HG03064 (cell line): Measurements from ENCODE around the gene BCAS3.
"Not testable (repeated sequence)": the region's sequence is repeated elsewhere in the genome, so short reads cannot be mapped to it uniquely, and the experiment has no call there.

Source experiments
- ATAC-seq: cut with Tn5 transposase; IDR thresholded peaks from one replicate; pipeline ENCODE4 v1.9.1; 2021; ENCODE audit warnings: low read depth; ENCODE audit not compliant: unreplicated experiment

Gene BCAS3

GRCh38 chr17:61143026-61143425 is 465.4 kb downstream of the BCAS3 start:
- ATAC-seq, result no peak

DNA sequence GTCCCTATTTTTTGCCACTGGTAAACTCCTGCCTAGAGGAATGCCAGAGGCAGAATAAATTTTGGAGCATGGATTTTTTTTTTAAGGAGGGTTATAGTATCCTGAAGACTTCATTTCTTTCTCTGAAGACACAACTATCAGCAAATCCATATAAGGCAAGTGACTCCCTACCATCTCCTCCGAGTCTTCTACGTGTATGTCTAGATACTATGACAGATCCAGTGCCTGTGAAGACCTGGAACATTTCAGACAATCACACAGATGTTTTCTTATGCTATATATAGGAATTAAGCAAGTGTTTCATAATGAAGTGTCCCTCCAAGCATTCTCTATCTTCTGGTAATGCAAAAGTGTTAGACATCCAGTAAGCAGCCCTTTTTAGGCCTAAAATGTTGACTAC is 466.5 kb downstream of the BCAS3 start:
- no peak for ATAC-seq

DNA sequence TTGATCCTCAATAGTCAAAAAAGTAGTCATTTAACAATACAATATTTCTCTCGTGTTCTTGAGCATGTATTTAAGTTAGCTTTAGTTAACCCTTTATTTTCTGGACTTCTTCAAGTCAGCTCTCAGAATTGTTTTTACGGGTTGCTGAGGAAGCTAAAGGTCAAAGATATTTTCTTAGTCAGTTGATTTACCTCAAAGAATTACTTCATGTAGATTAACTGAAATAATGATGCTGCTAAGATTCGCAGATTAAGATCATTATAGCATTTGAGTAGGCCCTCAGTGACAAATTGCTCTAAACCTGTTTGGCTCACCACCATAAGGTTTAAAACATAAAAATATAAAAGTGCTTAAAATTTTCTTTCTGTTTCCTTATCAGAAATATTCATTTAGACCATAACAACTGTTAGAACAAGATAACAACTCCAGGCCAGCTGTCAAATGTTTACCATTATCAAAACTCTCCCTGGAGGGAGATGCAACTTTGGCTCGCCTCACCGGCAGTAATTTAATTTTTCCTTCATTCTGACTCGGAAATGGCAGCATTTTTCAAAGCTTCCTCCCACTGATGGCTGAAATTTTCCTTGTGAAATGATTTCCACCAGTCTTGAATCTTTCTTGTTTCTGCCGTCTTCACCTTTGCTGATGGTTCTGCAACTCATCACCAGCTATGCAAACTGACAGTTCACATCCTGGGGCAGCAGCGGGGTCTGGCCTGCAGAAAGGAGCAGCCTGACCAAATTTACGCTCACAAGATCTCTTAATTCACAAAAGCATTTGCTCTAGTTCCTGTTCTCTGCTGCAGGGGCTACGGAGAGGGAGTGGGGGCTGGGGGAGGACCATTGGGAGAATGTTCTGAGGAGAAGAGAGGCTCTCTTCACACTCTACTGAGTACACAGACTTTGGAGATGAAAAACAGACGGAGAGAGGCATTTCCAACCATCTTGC is 467.2 kb downstream of the BCAS3 start:
- no peak for ATAC-seq

DNA sequence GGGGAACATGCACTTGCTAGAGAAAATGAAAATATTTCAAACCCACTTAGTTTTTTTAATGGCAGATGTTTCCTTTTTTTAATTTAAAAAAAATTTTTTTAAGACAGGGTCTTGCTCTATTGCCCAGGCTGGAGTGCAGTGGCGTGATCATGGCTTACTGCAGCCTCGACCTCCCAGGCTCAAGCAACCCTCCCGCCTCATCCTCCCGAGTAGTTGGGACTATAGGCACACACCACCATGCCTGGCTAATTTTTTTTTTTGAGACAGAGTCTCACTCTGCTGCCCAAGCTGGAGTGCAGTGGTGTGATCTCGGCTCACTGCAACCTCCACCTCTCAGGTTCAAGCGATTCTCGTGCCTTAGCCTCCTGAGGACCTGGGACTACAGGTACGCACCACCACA is 469.2 kb downstream of the BCAS3 start:
- not testable (repeated sequence) for ATAC-seq

DNA sequence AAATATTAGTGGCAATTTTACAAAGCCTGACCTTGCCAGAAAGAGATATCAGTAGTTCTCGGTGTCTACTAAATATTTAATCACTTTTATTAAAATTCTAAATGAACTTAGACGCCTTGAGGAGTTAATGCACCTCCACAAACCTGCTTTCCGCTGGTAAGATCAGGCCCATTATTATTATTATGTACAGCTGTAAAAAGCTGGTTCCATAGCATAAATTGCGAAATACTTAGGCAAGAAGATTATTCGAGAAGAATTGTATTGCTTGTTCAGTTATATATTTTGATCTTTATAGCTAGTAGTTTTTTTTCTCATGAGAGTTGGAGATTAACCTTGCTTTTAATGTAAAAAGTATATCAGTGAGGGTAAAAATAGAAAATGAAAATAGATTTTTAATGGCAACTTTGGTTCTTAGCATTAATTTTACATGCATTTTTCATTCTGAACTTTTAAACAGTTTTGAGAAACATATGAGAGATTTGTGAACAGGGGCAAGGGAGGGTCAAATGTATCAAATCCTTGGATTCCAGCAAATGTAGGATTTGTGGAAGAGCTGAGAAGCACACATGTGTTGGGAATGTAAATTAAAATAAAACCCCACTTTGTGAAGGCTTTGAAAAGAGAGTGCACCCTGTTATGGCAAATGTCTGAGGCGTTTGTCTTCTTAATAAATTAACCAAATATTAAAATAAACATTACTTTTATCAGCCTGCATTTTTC is 471.6 kb downstream of the BCAS3 start:
- ATAC-seq, result no peak

DNA sequence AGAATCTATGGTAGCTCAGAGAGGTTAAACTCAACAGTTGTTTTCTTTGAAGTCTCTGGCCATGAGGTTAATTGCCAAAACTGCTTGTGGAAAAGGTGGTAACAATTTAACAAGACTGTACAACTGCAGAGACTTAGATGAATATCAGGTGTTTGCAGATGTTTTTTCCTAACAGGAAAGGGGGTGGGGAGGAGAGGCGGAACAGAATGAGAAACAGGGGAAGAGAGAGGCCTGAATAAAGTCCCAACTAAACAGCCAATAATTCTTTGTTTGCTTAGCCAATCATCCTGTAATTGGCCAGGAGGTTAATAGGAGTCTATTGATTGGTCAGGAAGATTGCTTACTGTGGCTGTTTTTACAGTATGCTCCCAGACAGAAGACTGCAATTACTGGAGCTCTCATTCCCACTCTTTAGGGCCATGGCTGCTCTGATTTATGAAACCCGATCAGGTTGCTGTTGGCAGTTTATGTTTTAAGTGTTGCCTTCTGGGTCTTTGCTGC is 472.3 kb downstream of the BCAS3 start:
- ATAC-seq, result no peak

DNA sequence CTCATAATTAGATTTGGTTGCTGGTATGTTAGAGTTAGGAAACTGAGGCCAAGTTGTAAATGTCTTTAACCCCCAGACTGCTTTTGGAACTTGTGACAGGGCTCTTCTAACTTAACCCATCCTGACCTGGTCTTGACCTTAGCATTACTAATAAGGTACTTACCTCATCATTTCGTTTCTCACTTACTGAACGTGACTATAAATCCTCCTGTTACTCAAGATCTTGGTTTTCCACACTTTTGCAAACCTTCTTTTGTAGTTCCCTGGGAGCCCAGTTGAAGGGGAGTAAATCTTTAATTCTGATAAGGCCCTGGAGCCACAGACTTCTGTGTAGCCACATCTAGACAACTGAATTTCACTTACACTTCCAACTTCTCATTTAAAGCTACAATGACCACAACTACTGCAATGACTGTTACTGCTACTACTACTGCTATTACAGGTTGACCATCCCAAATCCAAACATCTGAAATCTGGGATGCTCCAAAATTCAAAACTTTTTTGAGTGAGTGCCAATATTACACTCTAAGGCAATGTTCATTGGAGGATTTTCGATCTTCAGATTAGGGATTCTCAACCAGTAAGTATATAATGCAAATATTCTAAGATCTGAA is 473.1 kb downstream of the BCAS3 start:
- no peak for ATAC-seq

DNA sequence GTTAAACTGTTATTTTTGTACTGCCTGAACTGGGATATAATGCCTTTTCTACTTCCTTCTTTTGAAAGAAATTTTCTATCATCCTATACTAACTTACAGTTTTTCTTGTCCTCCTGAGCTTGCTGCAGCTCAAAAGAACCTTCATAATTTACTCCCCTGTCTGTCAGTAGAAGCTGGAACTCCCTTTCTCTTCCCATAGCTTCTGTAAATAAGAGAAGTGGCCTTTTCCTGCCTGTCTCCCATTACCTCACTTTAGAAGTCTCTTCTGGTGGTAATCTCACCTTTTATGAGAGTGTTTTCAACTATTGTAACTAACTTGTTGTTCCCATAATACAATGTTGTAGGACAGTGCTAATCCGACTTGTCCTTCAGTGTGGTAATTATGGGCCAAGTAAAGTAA is 475.2 kb downstream of the BCAS3 start:
- no peak for ATAC-seq

DNA sequence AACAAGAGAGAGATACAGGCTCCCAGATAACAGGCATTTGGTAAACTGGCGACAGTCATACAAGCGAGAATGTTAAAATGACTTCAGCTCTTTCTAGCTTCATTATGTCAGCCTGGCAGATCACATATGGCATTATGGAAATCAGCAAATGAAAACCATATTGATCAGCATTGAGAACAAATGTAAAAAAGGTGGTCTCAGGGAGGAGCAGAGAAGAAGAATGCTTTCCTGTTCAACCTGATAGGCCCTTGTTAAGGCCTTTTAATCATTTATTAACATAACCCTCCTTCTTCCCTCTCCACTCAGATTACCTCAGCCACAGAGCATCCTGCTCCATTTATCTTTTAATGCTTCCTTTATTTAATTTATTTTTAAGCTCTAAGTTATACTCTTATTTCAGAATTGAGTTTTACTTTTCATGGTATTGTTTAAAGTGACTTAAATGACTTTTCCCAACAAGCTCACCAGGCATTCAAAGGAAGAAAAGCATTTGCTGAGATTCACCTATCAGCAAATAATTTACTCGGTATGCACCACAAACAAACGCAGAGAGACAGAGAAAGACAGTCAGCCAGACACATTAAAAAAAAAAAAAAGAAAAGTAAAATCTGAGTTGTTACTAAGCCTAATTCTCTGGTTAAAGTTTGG is 478.1 kb downstream of the BCAS3 start:
- ATAC-seq, result no peak

DNA sequence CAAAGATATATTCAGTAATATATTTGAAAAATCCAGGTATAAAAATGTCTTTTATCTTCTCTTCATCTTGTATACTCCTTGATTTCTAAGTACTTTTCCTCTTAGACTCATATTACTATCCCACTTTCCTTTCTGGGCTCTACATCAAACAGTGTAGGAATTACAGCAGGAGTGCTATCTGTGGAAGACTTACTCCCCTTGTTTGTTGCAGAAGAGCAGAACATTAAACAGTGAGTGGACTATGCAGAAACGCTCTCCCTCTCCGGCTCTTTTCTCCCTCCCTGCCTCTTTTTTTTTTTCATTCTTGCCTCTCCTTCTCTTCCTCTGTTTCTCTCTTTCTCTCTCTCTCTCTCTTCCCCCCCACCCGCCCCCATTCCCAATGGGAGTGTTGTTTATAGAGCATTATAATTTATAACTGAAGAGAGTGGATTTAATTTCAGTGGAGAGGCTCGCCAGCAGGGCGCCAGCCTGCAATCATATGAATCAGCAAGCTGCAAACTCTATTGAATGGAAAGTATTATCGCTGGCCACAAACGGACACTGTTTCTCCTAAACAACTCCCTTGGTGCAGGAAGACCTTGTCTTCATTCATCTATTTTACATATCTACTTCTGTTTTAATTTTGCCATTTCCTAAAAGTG is 479.7 kb downstream of the BCAS3 start:
- ATAC-seq, result no peak

- no peak for ATAC-seq
Measured at GRCh38 chr17:61158376-61158775, 480.7 kb downstream of the BCAS3 start.

DNA sequence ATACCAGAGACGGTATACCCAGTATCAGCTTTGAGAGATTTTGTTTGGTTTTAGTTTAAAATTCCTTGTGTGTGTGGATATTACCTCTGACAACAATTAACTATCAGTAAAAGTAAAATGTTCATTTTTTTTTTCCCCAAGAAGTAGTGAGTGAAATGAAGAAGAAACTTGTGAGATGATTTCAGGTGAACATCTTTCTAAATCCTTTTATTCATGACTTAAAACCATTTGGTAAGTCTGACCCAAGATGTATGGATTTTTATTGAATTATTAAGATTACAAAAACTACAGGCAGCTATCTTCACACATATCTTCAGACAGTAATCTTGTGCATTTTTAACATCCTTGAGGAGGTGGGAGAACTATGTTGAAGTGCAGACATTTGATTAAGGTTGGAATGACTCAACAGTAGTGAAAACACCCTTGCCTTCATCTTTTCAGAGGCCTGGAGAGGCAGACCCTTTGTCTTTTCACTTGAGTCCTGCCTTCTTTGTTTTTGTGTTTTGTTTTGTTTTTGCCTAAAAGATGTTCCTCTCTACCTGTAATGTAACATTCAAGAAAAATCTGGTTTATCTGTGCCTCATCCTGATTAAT is 481.7 kb downstream of the BCAS3 start:
- ATAC-seq, result no peak

DNA sequence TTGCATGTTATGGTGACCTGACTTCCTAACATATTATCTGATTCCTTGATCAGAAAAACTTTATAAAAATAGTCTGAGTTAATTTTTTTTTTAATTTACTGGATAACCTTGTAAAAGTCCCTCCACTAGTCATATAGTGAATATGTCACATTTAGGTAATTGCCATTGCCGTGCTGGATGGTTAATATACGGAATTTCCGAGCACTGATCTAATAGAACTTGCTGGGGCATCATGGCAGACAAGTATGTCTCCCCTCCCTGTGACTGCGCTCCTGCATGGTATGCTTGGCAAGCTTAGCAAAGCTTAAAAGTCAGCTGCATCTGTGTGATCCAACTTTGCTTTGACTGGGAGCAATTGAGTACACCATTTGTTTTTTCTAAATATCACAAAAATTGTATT is 482.6 kb downstream of the BCAS3 start:
- no peak for ATAC-seq

DNA sequence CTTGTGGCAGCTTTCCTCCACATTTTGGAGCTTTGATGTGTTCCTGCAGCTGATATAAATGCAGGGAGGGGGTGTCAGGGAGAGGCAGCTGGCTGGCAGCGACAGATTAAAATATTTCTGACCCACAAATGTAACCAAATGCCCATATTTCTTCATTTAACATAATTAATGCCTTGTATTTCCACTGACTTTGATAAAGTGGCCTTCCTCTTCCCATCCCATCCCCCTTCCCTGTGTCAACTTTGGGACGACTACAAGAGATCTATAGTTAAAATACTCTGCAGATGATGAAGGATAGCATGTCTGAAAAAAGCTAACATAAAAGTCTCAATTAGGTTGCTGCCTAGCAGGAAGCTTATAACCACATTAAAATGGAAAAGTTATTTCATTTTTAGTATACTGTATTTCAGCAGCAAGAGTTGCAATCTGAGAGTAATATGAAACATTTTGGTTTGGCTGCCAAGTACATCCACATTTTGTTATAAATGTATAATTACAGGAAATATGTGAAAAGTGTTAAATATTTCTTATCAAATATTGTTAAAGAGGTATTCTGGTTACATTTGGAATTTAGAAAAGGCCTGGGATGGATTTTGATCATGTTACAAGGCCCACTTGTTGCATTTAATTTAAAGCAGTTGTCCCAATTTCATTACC is 483.3 kb downstream of the BCAS3 start:
- no peak for ATAC-seq

DNA sequence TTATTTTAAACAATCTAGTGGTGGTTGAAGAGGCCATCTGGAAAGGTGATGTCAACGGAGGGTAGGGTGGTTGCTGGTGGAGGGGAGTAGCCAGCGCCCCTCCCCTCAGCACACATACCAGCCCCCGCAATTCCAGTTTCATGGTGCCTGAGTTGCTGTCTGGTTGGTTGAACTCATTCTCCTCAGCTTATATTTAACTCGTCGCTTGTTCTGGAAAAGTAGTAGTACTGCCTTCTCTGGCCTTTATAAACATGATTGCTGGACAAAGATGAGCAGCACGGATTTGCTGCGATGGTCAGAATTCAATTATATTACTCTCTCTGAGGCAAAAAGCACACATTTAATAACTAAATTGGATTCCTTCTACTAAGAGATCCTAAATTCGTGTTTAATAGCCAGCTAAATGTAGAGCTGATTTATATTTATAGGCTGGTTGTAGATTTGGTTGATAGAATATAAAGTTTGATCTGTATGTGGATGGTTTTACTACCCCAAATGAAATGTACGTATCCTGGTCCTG is 484.0 kb downstream of the BCAS3 start:
- no peak for ATAC-seq

DNA sequence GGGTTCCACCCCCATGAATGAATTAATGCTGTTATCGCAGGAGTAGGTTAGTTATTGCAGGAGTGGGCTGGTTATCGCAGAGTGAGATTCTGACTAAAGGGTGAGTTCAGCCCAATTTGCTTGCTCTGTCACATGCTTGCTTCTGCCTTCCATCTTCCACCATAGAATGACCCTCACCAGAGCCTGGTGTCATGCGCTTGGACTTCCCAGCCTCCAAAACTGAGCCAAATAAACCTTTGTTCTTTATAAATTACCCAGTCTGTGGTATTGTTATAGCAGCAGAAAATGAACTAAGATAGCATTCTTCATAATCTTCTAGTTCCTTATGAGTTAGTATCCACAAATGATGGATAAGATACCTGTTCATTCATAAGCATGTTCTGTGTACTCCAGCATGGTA is 486.9 kb downstream of the BCAS3 start:
- ATAC-seq, result no peak

DNA sequence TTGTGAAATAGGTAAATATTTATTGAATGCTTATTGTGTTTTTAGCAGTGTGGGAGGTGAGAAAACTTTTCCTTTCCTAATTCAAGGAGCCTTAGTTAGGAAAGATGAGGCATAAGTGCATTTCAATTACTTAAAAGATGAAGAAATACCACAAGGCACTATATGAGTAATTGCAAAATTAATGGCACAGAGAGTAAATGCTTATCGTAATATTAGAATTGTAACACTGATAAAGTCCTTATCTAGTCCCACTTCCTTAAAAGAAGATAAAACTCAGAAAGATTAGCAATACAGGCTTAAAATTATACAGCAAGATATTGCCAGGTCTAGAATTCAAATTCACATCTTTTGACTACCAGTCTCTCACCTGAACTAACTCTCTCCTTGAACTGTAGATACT is 489.4 kb downstream of the BCAS3 start:
- no peak for ATAC-seq

GRCh38 chr17:61168506-61168905 is 490.9 kb downstream of the BCAS3 start:
- ATAC-seq, result no peak

DNA sequence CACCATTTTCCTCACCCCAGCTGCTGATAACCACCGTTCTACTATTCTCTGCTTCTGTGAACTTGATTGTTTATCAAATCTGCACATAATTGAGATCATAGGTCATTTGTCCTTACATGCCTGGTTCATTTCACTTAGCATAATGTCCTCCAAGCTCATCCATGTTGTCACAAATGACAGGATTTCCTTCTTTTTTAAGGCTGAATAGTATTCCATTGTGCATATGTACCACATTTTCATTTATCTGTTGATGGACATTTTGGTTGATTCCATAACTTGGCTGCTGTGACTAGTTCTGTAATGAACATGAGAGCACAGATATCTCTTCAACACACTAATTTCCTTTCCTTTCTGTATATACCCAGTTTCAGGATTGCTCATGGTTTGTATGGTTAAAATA is 496.7 kb downstream of the BCAS3 start:
- ATAC-seq, result no peak
